DOHH2 (cell line): ENCODE results near the gene ZNF800.

Source experiments
- H3F3A ChIP-seq: fragments of 200-600 bp; sonication (generic), shearing (Covaris generic); 2 replicates; pipeline ENCODE4 v1.6.0; 2016; ENCODE audit warnings: antibody characterized with exemption, mild to moderate bottlenecking; ENCODE audit not compliant: control insufficient read depth, insufficient read depth
- H3K27ac ChIP-seq: fragments of 200-600 bp; sonication (generic); 2 replicates; pipeline ENCODE4 v1.5.1; 2014; ENCODE audit warnings: low read depth, mild to moderate bottlenecking, low read length, moderate library complexity
- H3K27me3 ChIP-seq: fragments of 200-600 bp; sonication (generic); 2 replicates; pipeline ENCODE4 v1.6.1; 2014; ENCODE audit warnings: mild to moderate bottlenecking, low read length, mixed read lengths; ENCODE audit not compliant: control insufficient read depth
- H3K36me3 ChIP-seq: fragments of 200-600 bp; sonication (generic); 2 replicates; pipeline ENCODE4 v1.6.1; 2014; ENCODE audit warnings: mild to moderate bottlenecking, low read length, moderate library complexity, mixed read lengths; ENCODE audit not compliant: control insufficient read depth
- H3K4me1 ChIP-seq: fragments of 200-600 bp; sonication (generic); 2 replicates; pipeline ENCODE4 v1.6.1; 2014; ENCODE audit warnings: mild to moderate bottlenecking, low read length, mixed read lengths; ENCODE audit not compliant: control insufficient read depth
- H3K4me2 ChIP-seq: fragments of 200-600 bp; sonication (generic); 2 replicates; pipeline ENCODE4 v1.6.0; 2014; ENCODE audit warnings: mild to moderate bottlenecking, low read length, moderate library complexity
- H3K4me3 ChIP-seq: fragments of 200-600 bp; sonication (generic); 2 replicates; pipeline ENCODE4 v1.5.1; 2014; ENCODE audit warnings: mild to moderate bottlenecking, low read length, mixed read lengths
- H3K79me2 ChIP-seq: fragments of 200-600 bp; sonication (generic); 2 replicates; pipeline ENCODE4 v1.6.1; 2014; ENCODE audit warnings: mild to moderate bottlenecking, low read length, mixed read lengths; ENCODE audit not compliant: control insufficient read depth
- H3K9me2 ChIP-seq: fragments of 200-600 bp; sonication (generic); replicated peaks from 2 replicates; pipeline ENCODE4 v1.6.1; 2014; ENCODE audit warnings: mild to moderate bottlenecking, low read length, mixed read lengths; ENCODE audit not compliant: control insufficient read depth
- H3K9me3 ChIP-seq: fragments of 200-600 bp; sonication (generic); 2 replicates; pipeline ENCODE4 v1.6.1; 2014; ENCODE audit warnings: antibody characterized with exemption, low read length, mixed read lengths; ENCODE audit not compliant: control insufficient read depth, insufficient read depth
- H4K20me1 ChIP-seq: fragments of 200-600 bp; sonication (generic); 2 replicates; pipeline ENCODE4 v1.6.0; 2014; ENCODE audit warnings: low read depth, mild to moderate bottlenecking, antibody characterized with exemption, low read length, moderate library complexity; ENCODE audit not compliant: control insufficient read depth, insufficient read depth
- CTCF ChIP-seq: fragments of 200-600 bp; sonication (generic); IDR thresholded peaks from one replicate; pipeline ENCODE4 v1.5.1; 2014; ENCODE audit warnings: antibody characterized with exemption, mild to moderate bottlenecking, low read depth, low read length; ENCODE audit not compliant: poor library complexity, severe bottlenecking
- EZH2phosphoT487 ChIP-seq: fragments of 200-600 bp; sonication (generic); IDR thresholded peaks from 2 replicates; pipeline ENCODE4 v1.6.1; 2017; ENCODE audit warnings: borderline replicate concordance, mild to moderate bottlenecking, antibody characterized with exemption, low read length, moderate library complexity, mixed read lengths

The ZNF800 gene

DNA sequence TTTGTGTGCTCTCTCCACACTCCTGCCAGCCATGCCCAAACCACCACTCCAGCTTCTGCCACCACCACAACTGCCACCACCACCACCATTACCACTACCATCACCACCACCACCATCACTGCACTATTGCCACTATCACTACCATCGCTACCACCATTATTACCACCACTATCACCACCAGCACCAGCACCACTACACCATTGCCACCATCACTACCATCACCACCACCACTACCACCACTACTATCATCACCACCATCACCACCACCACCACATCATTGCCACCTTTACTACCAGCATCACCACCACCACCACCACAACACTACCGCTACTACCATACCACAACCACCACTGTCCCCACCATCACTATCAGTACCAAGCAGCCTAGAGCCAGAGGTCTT, 26.0 kb upstream of the ZNF800 start:
- TF ChIP-seq EZH2phosphoT487: no peak
- Histone ChIP-seq H3K4me2 (no peak overlapping the region), H3K27ac (no peak overlapping the region), H3K9me2 (no peaks in the 10 kb centered on the region), H3K79me2 (no peaks in the 10 kb centered on the region), H3K9me3 (no peaks in the 10 kb centered on the region), H3K4me1 (peaks cover 31% of the 10 kb centered on the region), H4K20me1 (no peaks in the 10 kb centered on the region), H3F3A (no peaks in the 10 kb centered on the region), H3K36me3 (no peaks in the 10 kb centered on the region), H3K4me3 (no peak overlapping the region), H3K27me3 (no peaks in the 10 kb centered on the region)

DNA sequence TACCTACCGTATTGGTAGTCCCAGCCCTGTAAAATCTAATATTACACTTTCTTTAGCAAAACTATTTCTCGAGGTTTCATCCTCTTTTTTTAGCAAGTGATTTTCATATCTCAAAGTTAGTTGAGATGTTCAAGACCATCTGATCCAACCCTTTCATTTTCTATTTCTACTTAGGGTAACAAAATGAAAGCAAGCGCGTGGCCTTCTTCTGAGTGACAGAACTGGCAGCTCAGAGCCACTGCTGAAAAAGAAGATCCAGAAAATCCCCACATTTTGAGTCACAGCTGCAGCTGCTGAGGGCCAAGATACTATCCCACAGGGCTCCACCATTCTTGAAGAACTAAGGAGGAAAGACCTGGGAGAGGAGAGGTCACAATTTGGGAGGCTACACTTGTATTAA, 24.8 kb upstream of the ZNF800 start:
- TF ChIP-seq CTCF (no peak), EZH2phosphoT487 (no peak)
- Histone ChIP-seq H4K20me1 (no peaks in the 10 kb centered on the region), H3K4me2 (no peak overlapping the region; the same call in 1 of the 2 replicates), H3K36me3 (no peaks in the 10 kb centered on the region), H3K79me2 (no peaks in the 10 kb centered on the region), H3K27me3 (no peaks in the 10 kb centered on the region), H3K4me3 (no peak overlapping the region), H3K27ac (no peak overlapping the region), H3F3A (no peaks in the 10 kb centered on the region), H3K4me1 (peaks cover 41% of the 10 kb centered on the region), H3K9me3 (no peaks in the 10 kb centered on the region), H3K9me2 (no peaks in the 10 kb centered on the region)

- Histone ChIP-seq H3K9me3 (no peaks in the 10 kb centered on the region), H3K9me2 (no peaks in the 10 kb centered on the region), H3K27me3 (no peaks in the 10 kb centered on the region), H3K36me3 (no peaks in the 10 kb centered on the region), H3K4me3 (no peak overlapping the region), H3K4me1 (peaks cover 54% of the 10 kb centered on the region), H3F3A (no peaks in the 10 kb centered on the region), H4K20me1 (no peaks in the 10 kb centered on the region), H3K79me2 (no peaks in the 10 kb centered on the region), H3K27ac (no peak overlapping the region), H3K4me2 (no peak overlapping the region)
- TF ChIP-seq CTCF (no peak), EZH2phosphoT487 (no peak)
Observed at GRCh38 chr7:127415060-127415742, 22.7 kb upstream of the ZNF800 start.

DNA sequence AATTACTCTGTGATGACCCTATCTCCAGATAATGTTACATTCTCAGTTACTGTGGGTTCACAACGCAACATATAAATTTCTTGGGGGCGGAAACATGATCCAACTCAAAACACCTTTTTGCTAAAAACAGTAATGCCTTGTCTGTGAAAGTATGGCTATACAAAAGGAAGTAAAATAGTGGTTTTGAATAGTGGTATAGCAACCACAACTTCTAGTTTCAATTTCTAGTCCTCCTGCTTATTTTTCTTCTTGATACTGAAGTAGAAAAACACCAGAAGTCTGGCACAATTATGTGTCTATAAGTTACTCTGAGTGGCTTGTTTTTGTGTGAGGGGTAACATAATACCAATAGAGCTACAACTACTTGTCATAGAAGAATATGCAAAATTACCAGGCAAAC, 21.5 kb upstream of the ZNF800 start:
- no peaks in the 10 kb centered on the region for H3K27me3 ChIP-seq
- H3K27ac ChIP-seq: no peak overlapping the region
- H3K9me3 ChIP-seq: no peaks in the 10 kb centered on the region
- H3K4me3 ChIP-seq: peak overlapping the region; percentile 6
- peaks cover 54% of the 10 kb centered on the region for H3K4me1 ChIP-seq
- H3K36me3 ChIP-seq: no peaks in the 10 kb centered on the region
- no peaks in the 10 kb centered on the region for H3K9me2 ChIP-seq
- no peaks in the 10 kb centered on the region for H4K20me1 ChIP-seq
- no peaks in the 10 kb centered on the region for H3K79me2 ChIP-seq
- no peaks in the 10 kb centered on the region for H3F3A ChIP-seq
- H3K4me2 ChIP-seq: peak overlapping the region; percentile 45
- TF ChIP-seq CTCF (no peak), EZH2phosphoT487 (no peak)
